ENCODE results near the gene HTR3A.

DNA sequence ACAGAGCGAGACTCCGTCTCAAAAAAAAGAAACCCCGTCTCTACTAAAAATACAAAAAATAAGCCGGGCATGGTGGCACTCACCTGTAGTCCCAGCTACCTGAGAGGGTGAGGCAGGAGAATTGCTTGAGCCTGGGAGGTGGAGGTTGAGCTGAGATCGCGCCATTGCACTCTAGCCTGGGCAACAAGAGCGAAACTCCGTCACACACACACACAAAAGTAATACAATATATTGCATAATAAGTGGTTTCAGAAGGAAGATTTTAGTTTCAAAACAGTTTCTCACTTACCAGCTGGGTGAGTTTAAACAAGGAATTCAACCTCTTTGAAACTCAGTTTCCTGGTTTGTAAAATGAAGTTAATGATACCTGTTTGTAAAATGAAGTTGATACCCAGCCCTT lies 32.7 kb upstream of the HTR3A start:
- TF ChIP-seq NANOG (IDR thresholded peaks at IDR 0.05; ENCODE audit: borderline replicate concordance) = no peak
- no peak for TF ChIP-seq EZH2 (IDR thresholded peaks at IDR 0.05; ENCODE audit: low read depth, unreplicated experiment)
- TF ChIP-seq, protein P1, sequence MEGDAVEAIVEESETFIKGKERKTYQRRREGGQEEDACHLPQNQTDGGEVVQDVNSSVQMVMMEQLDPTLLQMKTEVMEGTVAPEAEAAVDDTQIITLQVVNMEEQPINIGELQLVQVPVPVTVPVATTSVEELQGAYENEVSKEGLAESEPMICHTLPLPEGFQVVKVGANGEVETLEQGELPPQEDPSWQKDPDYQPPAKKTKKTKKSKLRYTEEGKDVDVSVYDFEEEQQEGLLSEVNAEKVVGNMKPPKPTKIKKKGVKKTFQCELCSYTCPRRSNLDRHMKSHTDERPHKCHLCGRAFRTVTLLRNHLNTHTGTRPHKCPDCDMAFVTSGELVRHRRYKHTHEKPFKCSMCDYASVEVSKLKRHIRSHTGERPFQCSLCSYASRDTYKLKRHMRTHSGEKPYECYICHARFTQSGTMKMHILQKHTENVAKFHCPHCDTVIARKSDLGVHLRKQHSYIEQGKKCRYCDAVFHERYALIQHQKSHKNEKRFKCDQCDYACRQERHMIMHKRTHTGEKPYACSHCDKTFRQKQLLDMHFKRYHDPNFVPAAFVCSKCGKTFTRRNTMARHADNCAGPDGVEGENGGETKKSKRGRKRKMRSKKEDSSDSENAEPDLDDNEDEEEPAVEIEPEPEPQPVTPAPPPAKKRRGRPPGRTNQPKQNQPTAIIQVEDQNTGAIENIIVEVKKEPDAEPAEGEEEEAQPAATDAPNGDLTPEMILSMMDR (conservative IDR thresholded peaks at IDR 0.05; ENCODE audit: low read depth in 2 of 2) = no peak
- TF ChIP-seq, protein P2, sequence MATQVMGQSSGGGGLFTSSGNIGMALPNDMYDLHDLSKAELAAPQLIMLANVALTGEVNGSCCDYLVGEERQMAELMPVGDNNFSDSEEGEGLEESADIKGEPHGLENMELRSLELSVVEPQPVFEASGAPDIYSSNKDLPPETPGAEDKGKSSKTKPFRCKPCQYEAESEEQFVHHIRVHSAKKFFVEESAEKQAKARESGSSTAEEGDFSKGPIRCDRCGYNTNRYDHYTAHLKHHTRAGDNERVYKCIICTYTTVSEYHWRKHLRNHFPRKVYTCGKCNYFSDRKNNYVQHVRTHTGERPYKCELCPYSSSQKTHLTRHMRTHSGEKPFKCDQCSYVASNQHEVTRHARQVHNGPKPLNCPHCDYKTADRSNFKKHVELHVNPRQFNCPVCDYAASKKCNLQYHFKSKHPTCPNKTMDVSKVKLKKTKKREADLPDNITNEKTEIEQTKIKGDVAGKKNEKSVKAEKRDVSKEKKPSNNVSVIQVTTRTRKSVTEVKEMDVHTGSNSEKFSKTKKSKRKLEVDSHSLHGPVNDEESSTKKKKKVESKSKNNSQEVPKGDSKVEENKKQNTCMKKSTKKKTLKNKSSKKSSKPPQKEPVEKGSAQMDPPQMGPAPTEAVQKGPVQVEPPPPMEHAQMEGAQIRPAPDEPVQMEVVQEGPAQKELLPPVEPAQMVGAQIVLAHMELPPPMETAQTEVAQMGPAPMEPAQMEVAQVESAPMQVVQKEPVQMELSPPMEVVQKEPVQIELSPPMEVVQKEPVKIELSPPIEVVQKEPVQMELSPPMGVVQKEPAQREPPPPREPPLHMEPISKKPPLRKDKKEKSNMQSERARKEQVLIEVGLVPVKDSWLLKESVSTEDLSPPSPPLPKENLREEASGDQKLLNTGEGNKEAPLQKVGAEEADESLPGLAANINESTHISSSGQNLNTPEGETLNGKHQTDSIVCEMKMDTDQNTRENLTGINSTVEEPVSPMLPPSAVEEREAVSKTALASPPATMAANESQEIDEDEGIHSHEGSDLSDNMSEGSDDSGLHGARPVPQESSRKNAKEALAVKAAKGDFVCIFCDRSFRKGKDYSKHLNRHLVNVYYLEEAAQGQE (IDR thresholded peaks at IDR 0.05; ENCODE audit: unreplicated experiment) = no peak
- TF ChIP-seq, protein P3, sequence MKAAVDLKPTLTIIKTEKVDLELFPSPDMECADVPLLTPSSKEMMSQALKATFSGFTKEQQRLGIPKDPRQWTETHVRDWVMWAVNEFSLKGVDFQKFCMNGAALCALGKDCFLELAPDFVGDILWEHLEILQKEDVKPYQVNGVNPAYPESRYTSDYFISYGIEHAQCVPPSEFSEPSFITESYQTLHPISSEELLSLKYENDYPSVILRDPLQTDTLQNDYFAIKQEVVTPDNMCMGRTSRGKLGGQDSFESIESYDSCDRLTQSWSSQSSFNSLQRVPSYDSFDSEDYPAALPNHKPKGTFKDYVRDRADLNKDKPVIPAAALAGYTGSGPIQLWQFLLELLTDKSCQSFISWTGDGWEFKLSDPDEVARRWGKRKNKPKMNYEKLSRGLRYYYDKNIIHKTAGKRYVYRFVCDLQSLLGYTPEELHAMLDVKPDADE (IDR thresholded peaks at IDR 0.05) = no peak
- no peak for TF ChIP-seq EZH2phosphoT487 (IDR thresholded peaks at IDR 0.05; ENCODE audit: unreplicated experiment)
- TF ChIP-seq POLR2AphosphoS5 (IDR thresholded peaks at IDR 0.05; ENCODE audit: low read depth) = no peak
- no peak for TF ChIP-seq ZNF331 (CRISPR knock-in tag; IDR thresholded peaks at IDR 0.05; ENCODE audit: low read depth)
- TF ChIP-seq JUNB (IDR thresholded peaks at IDR 0.05; ENCODE audit: unreplicated experiment) = no peak
